Measurements from ENCODE around the gene CAST. TPM values are rescaled to one million over a fixed set of nuclear protein-coding genes. Genes with fewer than 3 reads are reported as not detected.

Gene CAST
- total RNA-seq, 2 donors from 2014 or later = 175 to 347 TPM

- H3K27me3 ChIP-seq (replicated peaks; ENCODE audit: insufficient read depth) = no peaks in the 10 kb centered on the region
- TF ChIP-seq CTCF (IDR thresholded peaks at IDR 0.05) = no peak
These were observed 17.1 kb downstream of the CAST start for GRCh38 chr5:96679293-96679692.

GRCh38 chr5:96680759-96681470 is 18.7 kb downstream of the CAST start:
- DNase-seq (ENCODE audit: low spot score) (no peak), ATAC-seq (ENCODE audit: insufficient number of reproducible peaks, low FRiP score, low read depth) (no peak)
- Histone ChIP-seq H3K36me3 (peaks cover 7% of the 10 kb centered on the region), H3K9me3 (no peaks in the 10 kb centered on the region), H3K4me1 (ENCODE audit: control insufficient read depth in 1 of 2, low read depth in 2 of 2) (peaks cover 25 to 52% of the 10 kb centered on the region in 2 donors), H3K27me3 (replicated peaks; ENCODE audit: insufficient read depth) (no peaks in the 10 kb centered on the region), H3K4me3 (no peak overlapping the region), H3K27ac (peak overlapping the region in 1 of 2 donors; percentile 28)
- no peak for TF ChIP-seq CTCF (IDR thresholded peaks at IDR 0.05)

More at GRCh38 chr5:96679293-96679692, 17.1 kb downstream of the CAST start:
- Histone ChIP-seq H3K27ac (peak overlapping the region; percentile 0 to 32), H3K4me3 (no peak overlapping the region), H3K9me3 (no peaks in the 10 kb centered on the region), H3K36me3 (peaks cover 4% of the 10 kb centered on the region), H3K4me1 (ENCODE audit: control insufficient read depth in 1 of 2, low read depth in 2 of 2) (peaks cover 29 to 58% of the 10 kb centered on the region in 2 donors)
- ATAC-seq (ENCODE audit: insufficient number of reproducible peaks, low FRiP score, low read depth) (no peak), DNase-seq (ENCODE audit: low spot score) (no peak)

GRCh38 chr5:96683392-96683791 is 21.2 kb downstream of the CAST start:
- peaks cover 7% of the 10 kb centered on the region for H3K36me3 ChIP-seq
- no peaks in the 10 kb centered on the region for H3K9me3 ChIP-seq
- no peak for ATAC-seq (ENCODE audit: insufficient number of reproducible peaks, low FRiP score, low read depth)
- no peak overlapping the region for H3K4me3 ChIP-seq
- no peaks in the 10 kb centered on the region for H3K27me3 ChIP-seq (replicated peaks; ENCODE audit: insufficient read depth)
- TF ChIP-seq CTCF (IDR thresholded peaks at IDR 0.05) = no peak
- DNase-seq (ENCODE audit: low spot score) = no peak
- H3K4me1 ChIP-seq (ENCODE audit: control insufficient read depth in 1 of 2, low read depth in 2 of 2) = peaks cover 34 to 62% of the 10 kb centered on the region in 2 donors
- H3K27ac ChIP-seq = no peak overlapping the region

GRCh38 chr5:96683810-96684209 is 21.6 kb downstream of the CAST start:
- no peaks in the 10 kb centered on the region for H3K9me3 ChIP-seq
- DNase-seq (ENCODE audit: low spot score) (no peak), ATAC-seq (ENCODE audit: insufficient number of reproducible peaks, low FRiP score, low read depth) (no peak)
- no peak overlapping the region for H3K4me3 ChIP-seq
- peaks cover 7% of the 10 kb centered on the region for H3K36me3 ChIP-seq
- no peak for TF ChIP-seq CTCF (IDR thresholded peaks at IDR 0.05)
- H3K4me1 ChIP-seq (ENCODE audit: control insufficient read depth in 1 of 2, low read depth in 2 of 2) = peaks cover 35 to 62% of the 10 kb centered on the region in 2 donors
- H3K27me3 ChIP-seq (replicated peaks; ENCODE audit: insufficient read depth) = no peaks in the 10 kb centered on the region
- H3K27ac ChIP-seq = no peak overlapping the region

DNA sequence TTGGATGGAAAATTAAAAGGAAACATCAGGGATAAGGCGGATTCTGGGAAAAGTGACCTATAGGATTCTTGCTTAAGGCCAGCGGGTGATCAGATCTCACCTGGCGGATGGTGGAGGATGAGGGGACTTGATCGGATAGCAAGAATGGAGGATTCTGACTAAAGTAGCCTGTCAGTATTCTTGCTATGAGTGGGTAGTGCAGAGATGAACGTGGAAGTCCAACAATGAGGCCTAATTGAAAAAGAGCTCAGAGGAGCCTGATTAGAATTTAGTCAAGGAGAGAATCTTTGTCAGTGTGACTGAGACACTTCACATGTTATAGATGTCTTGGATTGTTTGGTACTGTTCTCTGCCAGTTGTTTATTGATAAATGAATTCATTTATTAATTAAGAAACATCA is 24.9 kb downstream of the CAST start:
- no peak for TF ChIP-seq CTCF (IDR thresholded peaks at IDR 0.05)
- H3K4me1 ChIP-seq (ENCODE audit: control insufficient read depth in 1 of 2, low read depth in 2 of 2) = peaks cover 26 to 50% of the 10 kb centered on the region in 2 donors
- H3K27ac ChIP-seq = no peak overlapping the region
- DNase-seq (ENCODE audit: low spot score) (no peak), ATAC-seq (ENCODE audit: insufficient number of reproducible peaks, low FRiP score, low read depth) (no peak)
- no peaks in the 10 kb centered on the region for H3K9me3 ChIP-seq
- no peaks in the 10 kb centered on the region for H3K27me3 ChIP-seq (replicated peaks; ENCODE audit: insufficient read depth)
- no peak overlapping the region for H3K4me3 ChIP-seq
- H3K36me3 ChIP-seq = peaks cover 7% of the 10 kb centered on the region
